Hematopoietic multipotent progenitor cell treated with erythropoietin and hydrocortisone succinate and interleukin-3 and kit ligand, for 15 days (in vitro differentiated cells): ENCODE results near the gene NPIPB8.
"Not testable (repeated sequence)": the region's sequence is repeated elsewhere in the genome, so short reads cannot be mapped to it uniquely, and the experiment has no call there.

Source experiments
- DNase-seq: peaks from one replicate; pipeline ENCODE4 v3.0.0-alpha.2; 2015; ENCODE audit warnings: low spot score

NPIPB8 gene

GRCh38 chr16:28637765-28638164 lies at the start of gene NPIPB8:
Gene NPIPB8, plus strand, starts transcription at chr16:28638065. Its CDS starts 296 bp downstream, at chr16:28638361.
- not testable (repeated sequence) for DNase-seq

GRCh38 chr16:28589069-28589468 lies 48.8 kb upstream of the NPIPB8 start:
- no peak for DNase-seq

- DNase-seq: no peak
These were observed 47.9 kb upstream of the NPIPB8 start for GRCh38 chr16:28589930-28590329.

- no peak for DNase-seq
These were observed 47.2 kb upstream of the NPIPB8 start for GRCh38 chr16:28590384-28591340.

- DNase-seq: no peak
These were observed 46.5 kb upstream of the NPIPB8 start for GRCh38 chr16:28591355-28591754.

- DNase-seq: no peak
These were observed 45.4 kb upstream of the NPIPB8 start for GRCh38 chr16:28592511-28592910.

- no peak for DNase-seq
These were observed 44.8 kb upstream of the NPIPB8 start for GRCh38 chr16:28592979-28593553.

GRCh38 chr16:28595451-28595850 lies 42.4 kb upstream of the NPIPB8 start:
- not testable (repeated sequence) for DNase-seq

GRCh38 chr16:28596115-28596630 lies 41.7 kb upstream of the NPIPB8 start:
- no peak for DNase-seq

- DNase-seq: no peak
These were observed 40.8 kb upstream of the NPIPB8 start, which contains the start of gene SULT1A2 for GRCh38 chr16:28596840-28597691. Gene SULT1A2, minus strand, starts transcription at chr16:28597050. Its CDS starts 1,120 bp downstream, at chr16:28595930.

GRCh38 chr16:28597692-28598261 lies 40.1 kb upstream of the NPIPB8 start:
- no peak for DNase-seq

- DNase-seq: not testable (repeated sequence)
These were observed 38.2 kb upstream of the NPIPB8 start for GRCh38 chr16:28599377-28600285.

GRCh38 chr16:28600965-28601364 lies 36.9 kb upstream of the NPIPB8 start:
- not testable (repeated sequence) for DNase-seq

GRCh38 chr16:28601589-28601988 lies 36.3 kb upstream of the NPIPB8 start:
- DNase-seq: not testable (repeated sequence)

- DNase-seq: not testable (repeated sequence)
These were observed 35.8 kb upstream of the NPIPB8 start for GRCh38 chr16:28602062-28602461.

GRCh38 chr16:28602529-28602928 lies 35.3 kb upstream of the NPIPB8 start:
- DNase-seq: no peak

GRCh38 chr16:28603381-28604185 lies 34.3 kb upstream of the NPIPB8 start:
- DNase-seq: no peak

GRCh38 chr16:28604186-28604565 lies 33.7 kb upstream of the NPIPB8 start:
- DNase-seq: no peak

- DNase-seq: no peak
These were observed 31.4 kb upstream of the NPIPB8 start for GRCh38 chr16:28606291-28607115.
